T-helper 2 cell (primary cell): ENCODE measurements around the gene PPP1R9A.

ENCODE experiments used
- DNase-seq, 5 experiments: peaks; one replicate each; pipeline versions ENCODE4 v3.0.0 to v3.0.0-alpha.2; 2012 to 2022
- total RNA-seq, 2 donors: gene quantifications; one replicate each; lab custom pipeline; 2026; lab: John Stamatoyannopoulos, UW

The PPP1R9A gene
- 0 to 0.74 reads per million in 2 donors for total RNA-seq

DNA sequence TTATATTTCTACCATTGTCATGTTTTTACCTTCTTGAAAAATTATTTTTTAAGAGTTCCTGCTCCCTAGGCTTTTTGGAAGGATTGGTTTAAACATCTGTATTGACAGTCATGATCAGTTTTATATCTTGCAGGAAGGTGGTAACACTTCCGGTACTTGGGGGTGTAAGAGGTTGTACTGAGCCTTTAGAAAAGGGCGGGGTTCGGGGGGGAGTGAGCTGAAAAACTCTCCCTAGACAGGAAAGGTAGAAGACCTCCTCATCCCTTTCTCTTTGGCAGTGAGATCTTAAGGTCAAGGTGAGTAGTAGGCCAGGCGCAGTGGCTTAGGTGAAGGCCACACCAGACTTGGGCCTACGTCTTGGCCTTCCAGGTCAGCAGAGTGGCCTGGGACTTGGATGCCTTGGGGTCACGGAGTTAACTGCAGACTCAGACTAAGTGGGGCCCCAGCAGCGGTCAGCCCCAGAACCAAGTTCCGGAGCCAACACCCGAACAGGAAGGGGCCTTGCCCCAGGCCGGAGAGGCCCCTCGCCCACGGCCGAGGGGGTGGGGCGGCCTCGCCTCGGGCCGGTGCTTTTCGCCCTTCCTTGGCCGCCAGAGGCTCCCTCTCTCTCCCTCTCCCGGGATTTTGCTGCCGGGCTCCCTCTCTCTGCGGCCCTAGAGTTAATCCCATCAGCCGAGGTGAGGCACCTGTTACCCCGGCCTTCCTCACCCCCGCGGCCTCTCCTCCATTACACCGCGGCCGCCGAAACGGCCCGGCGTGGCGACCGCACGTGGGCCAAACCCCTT lies at the start of gene PPP1R9A:
PPP1R9A (plus strand) TSS at position 569 of the 785 bp plus-strand sequence. CDS start 2,520 bp downstream, outside the sequence.
- no peak for DNase-seq

DNA sequence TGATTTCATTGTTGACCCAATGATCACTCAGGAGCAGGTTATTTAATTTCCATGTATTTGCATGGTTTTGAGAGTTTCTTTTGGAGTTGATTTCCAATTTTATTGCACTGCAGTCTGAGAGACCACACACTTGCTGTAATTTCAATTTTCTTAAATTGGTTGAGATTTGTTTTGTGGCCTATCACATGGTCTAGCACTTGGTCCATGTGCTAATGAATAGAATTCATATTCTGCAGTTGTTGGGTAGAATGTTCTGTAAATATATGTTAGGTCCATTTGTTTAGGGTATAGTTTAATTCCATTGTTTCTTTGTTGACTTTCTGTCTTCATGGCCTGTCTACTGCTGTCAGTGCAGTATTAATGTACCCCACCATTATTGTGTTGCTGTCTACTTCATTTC lies 36.3 kb upstream of the PPP1R9A start:
- no peak for DNase-seq

DNA sequence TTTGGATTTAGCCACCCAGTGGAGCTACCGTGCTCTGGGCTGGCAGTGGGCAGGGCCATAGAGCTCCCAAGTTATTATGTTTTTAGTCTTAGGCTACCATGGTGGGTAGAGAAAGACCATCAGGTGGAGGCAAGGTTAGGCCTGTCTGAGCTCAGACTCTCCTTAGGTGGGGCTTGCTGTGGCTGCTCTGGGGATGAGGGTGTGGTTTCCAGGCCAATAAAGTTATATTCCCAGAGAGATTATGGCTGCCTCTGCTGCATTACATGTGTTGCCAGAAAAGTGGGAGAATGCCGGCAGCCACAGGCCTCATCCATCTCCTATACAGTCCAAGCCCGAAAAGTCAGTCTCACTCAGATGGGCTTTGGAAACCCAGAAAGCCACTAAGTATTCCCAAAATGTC lies 34.2 kb upstream of the PPP1R9A start:
- no peak for DNase-seq

DNA sequence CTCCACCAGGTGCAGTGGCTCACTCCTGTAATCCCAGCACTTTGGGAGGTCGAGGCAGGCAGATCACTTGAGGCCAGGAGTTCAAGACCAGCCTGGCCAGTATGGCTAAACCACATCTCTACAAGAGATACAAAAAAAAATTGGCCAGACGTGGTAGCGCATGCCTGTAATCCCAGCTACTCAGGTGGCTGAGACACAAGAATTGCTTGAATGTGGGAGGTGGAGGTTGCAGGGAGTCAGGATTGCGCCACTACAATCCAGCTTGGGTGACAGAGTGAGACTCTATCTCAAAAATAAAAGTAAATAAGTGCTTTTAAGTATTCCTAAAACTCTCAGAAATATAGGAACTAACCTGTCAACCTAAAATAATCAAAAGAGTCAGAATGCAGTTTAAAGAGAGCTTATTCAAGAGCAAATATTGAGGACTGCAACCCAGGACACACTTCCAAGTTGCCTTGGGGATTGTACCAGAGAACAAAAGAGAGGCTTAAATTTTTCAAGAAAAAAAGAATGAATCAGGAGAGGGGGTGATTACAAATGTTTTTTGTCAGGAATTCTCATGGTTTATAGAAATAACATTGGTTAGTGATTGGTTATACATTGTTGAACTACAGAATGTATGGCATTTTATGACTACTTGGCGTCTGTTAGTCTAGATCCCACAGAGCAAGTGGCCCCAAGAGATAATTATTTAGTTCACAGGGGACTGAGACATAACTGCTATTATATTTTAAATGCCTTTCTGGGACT lies 33.2 kb upstream of the PPP1R9A start:
- no peak for DNase-seq

DNA sequence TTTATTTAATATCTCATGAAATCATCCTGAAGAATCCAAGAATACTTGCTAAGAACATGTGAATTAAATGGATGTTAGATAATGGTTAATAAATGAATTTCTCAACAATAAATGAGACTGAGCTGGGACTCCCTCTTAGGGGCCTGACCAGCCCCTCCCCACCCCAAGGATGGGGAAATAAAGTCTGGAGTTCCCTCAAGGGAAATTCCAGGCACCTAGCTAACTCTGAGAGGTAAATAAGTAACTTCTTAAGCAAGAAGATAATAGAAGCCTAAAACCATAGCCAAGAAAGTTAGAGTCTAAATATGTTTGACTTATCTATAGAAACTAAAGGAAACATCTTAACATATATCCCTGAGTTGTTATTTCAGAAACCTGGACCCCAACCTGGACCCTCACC lies 32.2 kb upstream of the PPP1R9A start:
- no peak for DNase-seq

DNA sequence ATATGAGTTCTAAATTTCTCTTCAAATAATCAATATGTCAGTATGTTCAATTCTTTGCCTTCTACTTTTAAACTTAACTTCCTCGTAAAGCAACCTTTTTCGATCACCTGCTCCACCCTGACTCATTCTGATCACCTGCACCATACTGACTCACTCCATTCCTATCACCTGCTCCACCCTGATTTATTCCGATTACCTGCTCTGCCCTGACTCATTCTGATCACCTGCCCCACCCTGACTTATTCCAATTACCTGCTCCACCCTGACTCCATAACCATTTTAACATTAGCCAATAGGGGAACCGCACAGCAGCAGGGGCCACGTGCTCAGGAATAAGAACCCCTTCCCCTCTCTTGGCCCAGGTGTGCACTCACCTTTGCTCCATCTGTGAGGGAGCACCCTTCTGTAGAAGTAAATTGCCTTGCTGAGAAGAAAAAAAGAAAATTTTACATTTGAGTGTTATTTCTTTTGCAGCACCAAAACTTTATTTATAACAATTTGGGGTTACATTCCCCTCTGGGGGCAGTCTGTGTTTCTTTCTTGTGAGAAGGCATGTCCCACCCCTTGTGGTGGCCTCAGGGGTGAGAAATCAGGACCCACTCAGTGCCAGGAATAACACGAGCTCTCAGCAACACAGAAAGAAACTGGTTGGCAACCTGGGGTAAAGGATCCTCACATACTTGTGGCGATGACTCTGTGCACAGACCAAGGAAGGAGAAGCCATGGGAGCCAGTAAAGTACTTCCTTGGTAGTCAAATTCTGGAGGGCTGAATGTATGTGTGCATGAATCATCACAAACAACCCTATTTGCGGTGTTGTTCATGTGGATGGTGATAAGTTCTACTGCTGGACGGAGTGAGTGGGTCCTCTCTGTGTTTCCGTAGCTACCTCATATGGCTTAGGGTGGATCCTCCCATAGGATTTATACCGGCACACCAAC lies 29.4 kb upstream of the PPP1R9A start:
- no peak for DNase-seq

DNA sequence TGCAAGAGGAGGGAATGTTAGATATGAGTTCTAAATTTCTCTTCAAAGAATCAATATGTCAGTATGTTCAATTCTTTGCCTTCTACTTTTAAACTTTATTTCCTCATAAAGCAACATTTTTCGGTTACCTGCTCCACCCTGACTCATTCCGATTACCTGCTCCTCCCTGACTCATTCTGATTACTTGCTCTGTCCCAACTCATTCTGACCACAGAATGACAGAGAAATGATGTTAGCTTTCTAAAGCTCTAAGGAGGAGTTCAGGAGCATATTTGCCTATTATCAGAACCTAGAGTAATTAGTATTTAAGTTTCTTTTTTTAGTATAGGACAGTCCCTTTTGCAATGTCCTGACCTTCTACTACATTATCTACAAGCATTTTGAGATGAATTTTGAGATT lies 24.5 kb upstream of the PPP1R9A start:
- no peak for DNase-seq

DNA sequence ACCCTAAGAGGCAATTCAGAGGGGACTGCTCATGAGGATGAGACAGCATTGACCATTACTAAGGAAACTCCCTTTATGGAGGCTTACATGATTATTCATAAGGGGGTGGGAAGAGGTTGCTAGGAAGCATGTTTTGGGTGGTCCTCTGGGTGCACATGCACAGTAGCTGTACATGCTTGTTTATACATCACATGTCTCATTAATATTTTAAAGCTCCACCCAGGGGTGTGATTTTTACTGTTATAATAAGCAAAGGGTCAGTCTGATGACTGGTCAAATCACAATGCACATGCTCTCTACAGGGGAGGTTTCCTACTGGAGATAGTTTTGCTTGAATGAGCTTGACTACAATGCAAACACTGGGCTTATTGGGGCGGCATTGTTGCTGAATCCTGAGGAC lies 23.8 kb upstream of the PPP1R9A start:
- no peak for DNase-seq

DNA sequence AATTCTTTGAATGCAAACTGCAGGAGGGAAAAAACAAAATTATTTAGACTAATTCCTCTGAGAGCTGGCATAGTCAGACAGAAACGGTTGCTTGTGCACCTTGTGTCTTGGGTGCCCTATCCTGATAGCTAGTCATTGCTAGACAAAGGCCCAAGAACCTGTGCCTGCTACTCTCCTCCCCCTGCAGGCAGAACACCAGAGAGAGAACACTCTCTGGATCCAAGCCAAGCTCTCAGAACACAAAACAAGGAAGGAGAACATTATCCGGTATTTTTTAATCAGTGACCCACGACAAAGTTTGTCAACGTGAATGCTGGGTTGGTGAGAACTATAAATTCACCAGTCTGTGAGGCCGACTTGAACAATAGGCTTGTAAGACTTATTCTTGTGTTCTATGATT lies 18.8 kb upstream of the PPP1R9A start:
- no peak for DNase-seq

DNA sequence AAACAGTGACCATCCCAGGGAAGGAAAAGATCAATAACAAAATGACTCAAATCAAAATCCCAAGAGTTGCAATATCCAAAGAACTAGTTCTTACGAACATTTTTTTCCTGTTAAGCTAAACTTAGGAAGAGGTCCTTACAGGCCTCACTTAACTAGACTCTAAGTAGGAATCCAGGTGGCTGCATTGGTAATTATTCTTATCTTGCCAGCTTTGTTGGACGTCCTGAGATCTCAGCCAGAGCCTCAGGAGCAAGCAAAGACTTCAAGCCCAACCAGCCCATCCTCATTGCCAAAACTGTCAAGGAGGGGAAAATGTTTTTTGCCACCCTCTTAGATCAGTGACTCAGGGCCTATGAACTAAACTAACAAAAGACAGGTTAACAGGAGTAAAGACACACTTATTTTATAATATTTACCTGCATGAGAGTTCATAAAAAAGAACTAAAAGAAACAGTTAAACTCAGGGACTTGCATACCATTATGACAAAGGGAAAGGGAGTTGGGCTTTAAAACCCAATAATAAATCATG lies 18.3 kb upstream of the PPP1R9A start:
- DNase-seq = no peak

DNA sequence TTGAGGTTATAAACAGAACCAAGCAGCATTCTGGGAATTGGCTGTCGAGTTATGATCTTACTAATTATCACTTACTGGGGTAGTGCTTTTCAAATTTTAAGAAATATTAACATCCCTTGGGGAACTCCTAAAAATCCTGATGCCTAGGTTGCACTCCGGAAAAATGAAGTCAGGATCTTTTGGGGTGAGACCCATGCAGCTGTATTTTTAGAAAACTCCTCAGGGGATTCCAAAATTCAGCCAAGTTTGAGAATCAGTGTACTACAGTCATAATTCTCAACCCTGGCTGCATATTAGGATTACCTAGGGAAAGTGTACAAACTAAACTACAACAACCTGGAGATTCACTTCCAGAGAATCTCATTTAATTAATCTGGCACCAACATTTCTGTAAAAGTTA lies 17.2 kb upstream of the PPP1R9A start:
- DNase-seq = no peak

DNA sequence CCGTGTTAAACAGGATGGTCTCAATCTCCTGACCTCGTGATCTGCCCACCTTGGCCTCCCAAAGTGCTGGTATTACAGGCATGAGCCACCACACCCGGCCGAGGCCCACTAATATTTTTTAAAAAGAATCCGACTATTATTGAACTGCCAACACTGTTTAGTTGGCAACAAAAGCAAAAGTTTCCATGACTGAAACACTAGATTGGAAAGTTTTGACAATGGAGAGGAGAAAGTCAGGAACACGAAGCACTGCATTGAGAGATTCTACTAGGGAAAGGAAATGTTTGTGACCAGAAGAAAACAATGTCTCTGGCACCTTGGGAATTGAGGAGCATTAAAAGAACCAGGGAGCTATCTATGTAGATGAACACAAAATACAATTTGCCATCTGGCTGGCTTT lies 13.7 kb upstream of the PPP1R9A start:
- no peak for DNase-seq

DNA sequence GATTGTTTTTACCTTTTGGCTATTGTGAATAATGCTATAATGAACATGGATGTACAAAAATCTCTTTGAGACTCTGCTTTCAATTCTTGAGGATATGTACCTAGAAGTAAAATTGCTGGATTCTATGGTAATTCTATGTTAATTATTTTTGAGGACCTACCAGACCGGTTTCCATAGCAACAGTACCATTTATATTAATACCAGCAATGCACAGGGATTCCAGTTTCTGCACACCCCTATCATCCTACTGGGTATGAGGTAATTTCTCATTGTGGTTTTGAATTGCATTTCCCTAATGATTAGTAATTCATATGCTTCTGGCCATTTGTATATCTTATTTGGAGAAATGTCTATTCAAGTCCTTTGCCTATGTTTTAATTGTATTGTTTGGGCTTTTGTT lies 9.9 kb upstream of the PPP1R9A start:
- no peak for DNase-seq

DNA sequence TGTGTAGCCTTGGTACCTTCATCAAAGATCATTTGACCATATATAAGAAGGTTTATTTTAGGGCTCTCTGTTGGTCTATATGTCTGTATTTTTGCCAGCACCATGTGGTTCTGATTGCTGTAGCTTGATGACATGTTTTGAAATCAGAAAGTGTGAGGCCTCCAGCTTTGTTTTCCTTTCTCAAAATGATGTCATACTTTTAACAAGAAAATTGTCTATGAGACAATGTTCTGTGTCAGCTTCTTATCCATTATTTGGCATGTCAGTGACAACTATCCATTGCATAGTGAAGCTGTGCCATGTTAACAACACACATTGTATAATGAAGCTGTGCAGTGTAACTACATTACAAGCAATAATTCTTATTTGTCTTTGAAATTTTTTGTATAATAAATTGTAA lies 9.1 kb upstream of the PPP1R9A start:
- DNase-seq = no peak

DNA sequence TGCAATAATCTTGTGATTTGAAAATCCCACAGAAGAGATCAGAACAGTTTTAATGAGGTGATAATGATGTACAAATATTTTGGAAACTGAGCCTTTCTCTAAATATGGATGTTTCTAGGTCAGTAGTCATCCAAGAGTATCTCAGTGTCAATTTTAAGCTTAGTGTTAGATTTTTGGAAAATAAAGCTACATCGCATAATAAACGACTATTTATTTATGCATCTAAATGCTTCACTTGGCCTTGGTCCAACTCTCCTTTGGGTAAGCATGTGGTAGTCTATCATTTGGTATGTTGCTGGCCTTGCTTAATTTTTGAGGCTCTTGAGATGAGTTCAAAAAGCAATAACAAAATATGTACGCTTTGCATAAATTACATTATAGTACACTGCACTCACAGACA lies 5.4 kb upstream of the PPP1R9A start:
- DNase-seq = no peak

DNA sequence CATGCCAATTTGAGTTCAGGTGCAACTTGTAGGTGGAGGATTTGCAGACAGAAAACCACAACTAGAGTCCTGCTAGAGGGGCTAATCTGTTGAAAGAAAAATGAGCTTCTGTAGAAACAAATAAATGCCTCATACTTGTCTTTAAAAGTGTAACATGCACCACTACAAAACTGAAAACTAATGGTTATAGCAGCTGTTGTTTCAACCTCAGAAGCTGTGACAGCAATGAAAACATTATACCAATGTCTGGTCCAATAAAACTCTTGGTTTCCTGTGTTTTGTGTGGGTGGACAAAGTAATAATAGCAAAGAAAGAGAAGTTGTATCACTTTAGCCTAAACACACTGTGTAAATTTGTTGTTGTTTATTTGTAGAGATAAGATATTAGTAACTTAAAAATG lies 3.4 kb upstream of the PPP1R9A start:
- DNase-seq = no peak

DNA sequence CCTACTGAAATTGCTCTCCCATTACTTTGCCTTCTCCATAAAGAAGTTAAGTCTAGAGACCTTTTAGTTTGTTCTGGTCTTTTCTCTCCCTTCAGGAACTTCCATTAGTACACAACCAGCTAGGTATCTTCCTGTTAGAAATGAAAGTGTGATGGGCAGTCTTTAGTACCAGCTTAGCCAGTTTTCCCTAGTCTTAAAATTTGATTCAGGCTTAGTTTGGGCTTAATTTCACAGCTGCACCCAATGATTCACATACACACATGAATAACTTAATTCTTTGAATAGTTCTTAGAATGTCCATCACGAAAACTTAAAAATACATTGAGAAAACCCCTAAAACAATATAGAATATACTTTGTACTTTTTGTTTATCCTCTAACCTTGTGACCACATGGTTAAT lies 2.4 kb upstream of the PPP1R9A start:
- no peak for DNase-seq

DNA sequence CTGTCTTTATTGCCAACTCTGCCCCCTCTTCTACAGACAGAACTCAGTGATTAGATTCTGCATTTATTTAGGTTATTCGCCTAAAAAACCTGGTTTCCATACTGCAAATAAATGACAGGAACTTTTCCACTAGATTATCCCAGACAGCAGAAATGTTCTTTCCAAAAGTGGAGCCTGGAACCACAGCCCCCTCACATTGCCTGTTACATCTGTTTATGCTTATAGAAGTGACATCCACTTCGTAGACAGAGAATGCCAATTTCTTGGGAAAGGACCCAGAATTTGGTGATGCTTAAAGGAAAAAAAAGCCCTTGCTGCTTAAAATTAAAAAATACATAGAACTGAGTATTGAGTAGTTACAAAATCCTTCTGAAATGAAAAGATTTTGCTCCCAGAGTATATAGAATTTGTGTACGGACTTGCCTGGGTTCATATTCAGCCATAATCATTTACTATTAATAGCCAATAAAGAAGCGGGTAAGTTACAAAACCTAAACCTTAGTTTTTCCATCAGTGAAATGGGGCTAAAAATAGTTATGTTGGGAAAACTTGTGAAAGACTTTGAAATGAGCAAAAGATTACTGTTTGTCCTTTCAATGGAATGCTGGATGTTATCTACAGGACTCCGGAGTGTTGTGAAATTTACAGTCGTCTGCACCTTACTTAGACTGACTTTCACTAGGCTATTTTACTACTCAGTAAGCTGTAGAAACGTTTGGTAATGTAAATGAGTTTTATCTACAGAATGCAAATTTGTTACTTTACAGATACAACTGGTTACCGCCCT lies 1.1 kb upstream of the PPP1R9A start:
- no peak for DNase-seq

DNA sequence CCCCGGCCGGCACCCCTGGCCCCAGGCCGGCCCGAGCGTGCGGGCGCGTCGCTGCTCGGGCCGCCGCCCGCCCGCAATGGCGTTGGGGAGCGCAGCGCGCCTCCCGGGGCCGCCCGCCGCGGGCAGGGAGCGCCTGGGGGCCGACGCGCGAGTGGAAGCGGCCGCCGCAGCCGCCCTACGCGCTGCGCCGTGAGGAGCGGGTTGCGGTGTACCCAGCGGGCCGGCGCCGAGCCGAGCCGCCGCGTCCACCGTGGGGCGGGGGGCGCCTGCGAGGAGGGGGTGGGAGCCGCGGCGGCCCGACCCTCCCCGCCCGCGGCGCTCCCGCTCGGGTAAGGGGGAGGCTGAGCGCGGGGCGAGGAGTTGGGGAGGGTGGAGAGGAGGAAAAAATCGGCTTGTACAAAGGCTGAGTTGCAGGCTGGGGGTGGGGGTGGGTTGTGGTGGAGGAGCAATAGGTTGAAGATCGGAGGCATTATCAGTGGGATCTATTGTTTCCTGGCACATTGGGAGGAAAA lies 473 bp downstream of the PPP1R9A start:
- no peak for DNase-seq

DNA sequence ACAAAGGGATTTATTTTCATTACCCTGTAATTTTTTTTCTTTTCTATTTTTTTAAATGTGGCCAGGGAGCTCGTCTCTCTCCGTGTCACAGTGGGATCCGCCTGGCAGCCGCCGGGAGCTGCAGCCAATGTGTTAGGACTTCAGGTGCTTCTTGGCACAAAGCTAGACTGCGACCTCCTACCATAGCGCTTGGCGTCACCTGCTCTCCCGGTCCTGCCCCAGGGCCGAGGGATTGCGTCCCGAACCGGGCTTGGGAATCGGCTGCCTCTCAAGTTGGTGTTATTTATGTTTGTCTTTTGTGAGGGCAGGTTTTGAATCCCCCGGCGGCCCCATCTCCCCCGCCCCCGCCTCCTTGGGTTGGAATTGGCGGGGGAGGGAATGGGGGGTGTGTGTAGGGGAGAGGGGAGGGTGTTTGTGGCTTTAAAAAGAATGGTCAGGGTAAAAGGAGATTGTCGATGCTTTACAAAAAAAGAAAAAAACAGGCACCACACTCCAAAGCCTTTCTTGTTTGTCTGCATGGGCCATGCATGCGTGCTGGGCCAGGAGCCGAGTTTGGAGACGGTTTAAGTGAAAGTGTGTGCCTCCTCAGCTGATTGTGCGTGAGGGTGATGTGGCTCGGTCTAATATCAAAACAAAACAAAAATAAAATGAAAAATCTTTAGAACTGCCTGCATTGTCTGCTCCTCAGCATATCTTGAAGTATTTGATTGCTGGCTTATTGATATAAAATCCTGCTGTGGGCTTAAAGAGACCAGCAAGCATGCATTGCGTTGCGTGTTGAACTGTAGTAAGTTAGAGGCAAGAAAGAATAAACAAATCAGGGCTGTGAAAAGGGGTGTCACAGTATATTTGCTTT lies 1.2 kb downstream of the PPP1R9A start:
- DNase-seq = no peak

DNA sequence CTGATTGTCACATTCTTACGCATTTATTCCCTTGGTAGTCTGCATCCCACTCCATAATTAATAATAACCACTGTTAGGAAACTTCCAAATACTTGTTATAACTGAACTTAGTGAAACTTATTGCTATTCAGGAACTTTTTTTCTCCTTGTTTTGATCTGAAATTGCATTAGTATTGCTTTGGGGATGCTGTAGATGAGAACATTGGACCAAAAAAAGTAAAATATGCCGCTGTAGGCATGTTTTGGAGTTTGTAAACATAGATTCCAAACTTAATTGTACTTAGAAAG lies 1.7 kb downstream of the PPP1R9A start:
- DNase-seq = no peak
